BJ (cell line): ENCODE results near the gene SSNA1. TPM values are rescaled to one million over a fixed set of nuclear protein-coding genes. Genes with fewer than 3 reads are reported as not detected.

Experiments used
- CTCF ChIA-PET: fragments of 350-600 bp; formaldehyde crosslinking; extraction: SDS; loops from one replicate; lab custom pipeline; 2021; ENCODE audit warnings: antibody characterized with exemption, inconsistent platforms; lab: Yijun Ruan, JAX
- POLR2A ChIA-PET: fragments of 300-600 bp; sonication (Branson Sonifier 250); formaldehyde crosslinking; extraction: SDS; loops from one replicate; lab custom pipeline; 2021; ENCODE audit warnings: antibody characterized with exemption; lab: Charles Lee
- DNase-seq: peaks from one replicate; pipeline ENCODE4 v3.0.0-alpha.2; 2011; ENCODE audit warnings: low read depth
- H3K27me3 ChIP-seq: 2 replicates; pipeline ENCODE4 v1.6.0; 2011; ENCODE audit warnings: low read length; ENCODE audit not compliant: control insufficient read depth, insufficient read depth
- H3K36me3 ChIP-seq: 2 replicates; pipeline ENCODE4 v1.5.1; 2011; ENCODE audit warnings: low read length; ENCODE audit not compliant: control insufficient read depth, insufficient read depth
- H3K4me3 ChIP-seq: 2 replicates; pipeline ENCODE4 v1.5.1; 2011; ENCODE audit warnings: low read depth, mild to moderate bottlenecking, control low read depth, low read length
- CTCF ChIP-seq: IDR thresholded peaks from 2 replicates; pipeline ENCODE4 v1.5.1; 2011; ENCODE audit warnings: low read depth, mild to moderate bottlenecking, control low read depth, inconsistent platforms, low read length, moderate library complexity; ENCODE audit not compliant: insufficient read depth
- polyA plus RNA-seq: library from polyadenylated mRNA; depleted of rRNA; stranded (reverse); fragments of >200 nt; gene quantifications from 2 replicates; pipeline ENCODE4 v1.2.3, GENCODE V29; 2011

Gene SSNA1
- polyA plus RNA-seq, 1 experiment: 81.4 TPM

DNA sequence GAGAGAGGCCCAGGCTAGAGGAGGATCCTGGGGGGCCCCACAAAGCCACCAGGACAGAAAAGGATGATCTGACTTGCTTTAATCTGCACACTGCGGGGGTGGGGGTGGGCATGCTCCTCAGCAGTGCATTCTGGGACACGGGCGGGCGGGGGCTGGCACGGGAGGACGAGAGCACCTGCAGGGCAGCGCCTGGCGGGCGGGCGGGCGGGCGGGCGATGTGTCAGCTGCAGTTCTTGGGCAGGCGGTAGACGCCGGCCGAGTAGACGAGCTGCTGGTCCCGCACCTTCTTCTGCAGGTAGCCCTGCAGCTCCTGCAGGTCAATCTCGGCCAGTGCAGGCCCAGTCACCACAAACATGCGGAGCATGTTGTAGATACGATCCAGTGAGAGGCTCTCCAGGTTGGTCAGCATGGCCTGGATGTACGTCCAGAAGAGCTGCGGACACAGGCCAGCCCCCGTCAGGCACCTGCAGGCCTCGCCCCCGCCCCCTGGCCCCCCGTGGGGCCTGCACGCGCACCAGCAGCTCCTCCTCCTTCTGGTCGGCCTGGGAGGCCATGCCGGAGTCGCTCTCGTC, 13.7 kb upstream of the SSNA1 start:
- Histone ChIP-seq H3K4me3 (no peak overlapping the region), H3K36me3 (peaks cover 7% of the 10 kb centered on the region), H3K27me3 (peaks cover 7% of the 10 kb centered on the region; the same call in 1 of the 2 replicates)
- TF ChIP-seq CTCF: no peak
- DNase-seq: no peak
- ChIA-PET POLR2A (no interaction called here), CTCF (interaction anchor here (0.9 to 1.0 kb wide), 2 partner anchors 24 to 48 kb away, joined by 3 read pairs; no protein-coding TSS in a partner anchor)

DNA sequence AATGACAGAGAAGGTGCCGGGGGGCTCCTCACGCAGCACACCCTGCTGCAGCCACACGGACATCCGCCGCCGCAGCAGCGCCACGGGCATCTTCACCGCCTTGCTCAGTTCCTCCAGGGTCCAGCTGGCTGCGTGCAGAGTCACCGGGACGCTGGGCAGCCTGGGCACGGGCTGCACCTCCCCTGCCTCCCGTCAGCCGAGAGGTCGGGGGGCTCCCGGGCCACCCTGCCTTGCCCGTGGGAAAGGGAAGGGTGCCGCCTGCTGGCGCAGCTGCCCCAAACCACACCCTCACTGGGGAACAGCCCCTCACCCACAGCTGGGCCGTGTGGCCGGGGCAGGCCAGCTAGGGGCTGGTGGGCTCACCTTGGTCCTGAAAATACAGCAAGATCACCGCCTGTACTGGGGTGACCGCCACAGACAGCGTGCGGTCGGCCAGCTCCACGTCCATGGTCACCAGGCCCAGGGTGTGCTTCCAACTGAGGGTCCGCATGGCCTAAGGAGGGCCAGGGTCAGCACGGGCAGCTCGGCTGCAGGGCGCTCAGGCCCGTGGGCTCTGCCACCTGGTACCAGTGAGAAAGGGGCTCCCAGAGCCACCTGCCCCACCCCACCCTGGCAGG, 13.0 kb upstream of the SSNA1 start:
- H3K36me3 ChIP-seq: peaks cover 10% of the 10 kb centered on the region
- POLR2A ChIA-PET: no interaction called here
- CTCF ChIA-PET: interaction anchor here (0.9 to 2.2 kb wide), 6 partner anchors 12 to 61 kb away, joined by 3 to 11 read pairs (median 6); partner anchors contain the start of genes RNF224 and SSNA1

DNA sequence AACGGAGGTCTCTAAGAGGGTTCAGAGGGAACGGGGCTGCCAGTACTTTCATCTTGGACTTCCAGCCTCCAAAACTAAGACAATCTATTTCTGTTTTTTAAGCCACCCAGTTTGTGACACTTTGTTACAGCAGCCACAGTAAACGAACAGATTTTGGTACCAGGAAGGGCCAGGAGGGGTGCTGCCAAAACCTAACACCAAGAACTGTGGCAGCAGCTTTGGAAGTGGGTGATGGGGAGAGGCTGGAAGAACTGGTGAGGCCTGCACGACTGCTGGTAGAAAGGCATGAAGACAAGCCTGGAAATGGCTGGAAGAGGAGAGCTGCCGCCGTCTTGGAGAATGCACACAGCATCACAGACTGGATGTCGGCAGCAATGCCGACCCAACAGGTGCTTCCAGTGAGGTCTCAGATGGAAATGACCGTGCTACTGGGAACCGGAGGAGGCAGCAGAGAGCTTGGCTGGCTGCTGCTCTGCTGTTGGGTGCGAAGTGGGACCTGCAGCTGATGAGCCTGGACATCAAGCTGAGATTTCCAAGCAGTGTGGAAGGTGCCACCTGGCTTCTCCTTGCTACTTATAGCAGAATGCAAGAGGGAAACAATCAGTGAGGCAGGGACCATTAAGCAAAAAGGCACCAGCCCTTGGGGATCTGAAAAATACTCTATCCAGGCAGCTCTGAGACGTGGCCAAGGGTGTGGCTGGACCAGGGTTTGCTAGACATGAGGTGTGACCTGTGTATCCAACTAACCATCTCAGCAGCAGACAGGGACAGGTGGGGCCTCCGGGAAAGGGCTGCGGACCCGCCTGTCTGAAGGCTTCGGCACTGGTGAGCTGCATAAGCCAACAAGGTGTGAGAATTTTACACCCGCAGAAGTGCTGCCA, 11.9 kb upstream of the SSNA1 start:
- ChIA-PET CTCF (interaction anchor here (0.9 to 2.2 kb wide), 10 partner anchors 8 to 60 kb away, joined by 3 to 11 read pairs (median 4); partner anchors contain the start of genes RNF224 and SSNA1), POLR2A (interaction anchor here (0.5 kb wide), 1 partner anchor 10 kb away, joined by 4 read pairs; no protein-coding TSS in a partner anchor)
- DNase-seq: no peak
- H3K4me3 ChIP-seq: no peak overlapping the region
- peaks cover 14% of the 10 kb centered on the region for H3K36me3 ChIP-seq
- no peaks in the 10 kb centered on the region for H3K27me3 ChIP-seq
- peak; percentile 66 for TF ChIP-seq CTCF

More for the DNA sequence above, 13.0 kb upstream of the SSNA1 start:
- no peak overlapping the region for H3K4me3 ChIP-seq
- no peak; the same call in 1 of the 2 replicates for TF ChIP-seq CTCF
- no peak for DNase-seq
- H3K27me3 ChIP-seq: peaks cover 2% of the 10 kb centered on the region; the same call in 1 of the 2 replicates

DNA sequence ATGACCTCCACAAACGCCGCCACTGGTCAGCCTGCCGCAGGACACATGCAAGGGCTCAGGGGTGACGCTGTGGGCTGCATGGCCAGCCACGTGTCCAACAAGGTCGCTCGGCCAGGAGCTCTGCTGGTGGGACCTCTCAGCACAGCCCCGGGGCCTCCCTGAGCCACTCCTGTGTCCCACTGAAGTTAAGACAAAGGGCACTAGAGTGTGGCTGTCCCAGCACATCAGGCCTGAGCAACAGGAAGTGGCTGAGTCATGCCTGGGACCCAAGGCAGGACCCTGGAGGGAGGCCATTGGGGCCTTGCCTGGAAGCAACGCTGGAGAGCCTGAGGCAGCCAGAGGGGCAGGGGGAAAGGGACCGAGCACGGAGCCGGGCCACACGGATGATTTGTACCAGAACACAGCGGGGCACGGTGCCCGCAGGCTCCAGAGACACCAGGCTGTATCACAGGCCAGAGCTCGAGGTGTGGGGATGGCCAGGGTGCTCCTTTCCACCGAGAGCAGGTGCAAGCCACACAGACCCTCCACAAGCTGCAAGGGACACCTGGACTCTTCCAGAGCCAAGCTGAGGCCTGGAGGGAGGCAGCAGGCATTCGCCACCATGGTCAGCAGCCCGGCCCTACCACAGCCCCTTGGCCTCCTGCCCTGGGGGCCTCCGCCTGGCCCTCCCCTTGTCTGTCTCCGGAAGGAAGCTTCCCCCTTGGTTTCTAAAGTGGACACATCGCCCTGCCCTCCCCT, 10.1 kb upstream of the SSNA1 start:
- CTCF ChIA-PET: interaction anchor here (1.2 kb wide), 1 partner anchor 25 kb away, joined by 3 read pairs; no protein-coding TSS in a partner anchor
- DNase-seq: no peak
- H3K4me3 ChIP-seq: no peak overlapping the region
- H3K27me3 ChIP-seq: no peaks in the 10 kb centered on the region
- peaks cover 24% of the 10 kb centered on the region for H3K36me3 ChIP-seq
- POLR2A ChIA-PET: no interaction called here
- no peak for TF ChIP-seq CTCF
